A204.1 (cell line): ENCODE measurements around the gene ZNF444.

Experiments
- FAIRE-seq: peaks from 2 replicates; lab custom pipeline; 2012; peaks lifted over from hg19 to GRCh38; lab: Jason Lieb, UNC

Gene ZNF444

DNA sequence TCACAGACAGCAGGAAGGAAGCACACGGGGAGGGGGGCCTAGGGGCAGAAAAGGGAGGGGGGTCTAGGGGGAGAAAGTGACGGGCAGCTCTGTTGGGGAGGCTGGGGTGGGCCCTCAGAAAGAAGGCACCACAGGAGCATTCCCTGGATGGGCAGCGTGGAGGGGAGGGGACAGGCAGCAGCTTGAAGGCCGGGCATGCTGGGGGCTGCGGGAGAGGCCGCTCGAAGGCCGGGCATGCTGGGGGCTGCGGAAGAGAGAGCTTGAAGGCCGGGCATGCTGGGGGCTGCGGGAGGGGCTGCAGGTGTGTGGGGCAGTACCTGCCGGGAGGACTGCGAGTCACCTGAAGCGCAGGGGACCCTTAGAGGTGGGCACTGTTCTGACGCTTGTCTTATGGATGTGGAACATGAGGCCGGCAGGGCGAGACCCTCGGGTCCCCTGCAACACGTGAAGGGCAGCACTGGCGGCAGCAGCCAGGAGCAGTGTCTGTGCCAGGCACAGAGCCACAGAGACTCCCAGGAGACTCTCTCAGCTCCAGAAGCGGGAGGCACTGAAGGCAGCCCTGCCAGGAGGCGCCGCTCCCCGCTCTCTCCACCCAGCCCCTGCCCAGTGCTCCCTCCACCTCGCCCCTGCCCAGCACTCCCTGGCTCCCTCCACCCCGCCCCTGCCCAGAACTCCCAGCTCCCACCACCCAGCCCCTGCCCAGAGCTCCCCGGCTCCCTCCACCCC is 33.3 kb upstream of the ZNF444 start:
- no peak for FAIRE-seq

DNA sequence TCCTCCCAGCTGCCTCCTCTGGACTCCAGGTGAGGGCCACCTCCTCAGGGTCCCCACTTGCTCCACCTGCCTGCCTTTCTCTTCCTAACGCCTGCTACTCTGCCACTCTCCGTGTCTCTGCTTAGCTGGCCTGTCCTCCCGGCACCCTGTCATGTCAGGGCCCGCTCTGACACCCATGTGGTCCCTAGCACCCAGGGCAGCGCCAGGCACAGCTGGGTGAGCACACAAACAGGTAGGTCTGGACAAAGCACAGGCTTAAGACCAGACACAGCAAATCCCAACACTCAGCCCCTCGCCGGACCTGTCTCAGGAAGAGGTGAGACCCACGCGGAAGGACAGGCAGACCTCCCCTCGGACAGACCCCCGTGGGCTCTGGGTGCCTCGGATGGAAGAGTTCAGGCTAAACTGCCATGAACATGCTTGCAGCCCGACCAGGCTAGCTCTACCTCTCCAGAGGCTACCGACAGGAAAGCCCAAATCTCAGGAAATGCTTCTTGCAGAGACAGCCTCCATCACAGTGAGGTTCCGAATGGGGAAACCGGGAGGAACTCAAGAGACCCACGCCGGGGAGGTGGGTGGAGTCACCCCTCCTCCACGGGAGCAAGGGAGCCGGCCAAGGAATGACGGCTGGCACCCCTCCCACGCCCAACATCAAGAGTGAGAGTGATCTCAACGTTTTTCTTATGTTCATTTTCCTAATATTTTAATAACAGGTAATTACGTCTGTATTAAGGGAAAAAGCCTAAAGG is 32.5 kb upstream of the ZNF444 start:
- FAIRE-seq: no peak

DNA sequence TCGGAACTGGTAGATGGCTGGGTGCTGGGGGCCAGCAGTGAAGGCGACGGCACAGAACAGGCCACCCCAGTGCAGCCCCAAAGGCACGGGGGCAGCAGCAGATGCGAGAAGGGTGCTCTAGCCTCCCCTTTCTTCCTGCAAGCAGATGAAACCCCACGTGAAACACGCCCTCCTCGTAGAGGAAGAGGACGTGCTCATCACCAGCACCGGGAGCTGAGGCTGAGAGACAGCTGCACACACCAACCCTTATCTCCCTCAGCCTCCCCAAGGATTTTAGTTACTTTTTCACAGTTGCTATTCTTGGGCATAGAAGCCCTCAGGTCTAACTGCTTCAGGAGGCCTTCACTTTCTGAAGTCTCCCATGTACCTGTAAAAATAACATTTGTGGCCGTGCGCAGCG is 31.9 kb upstream of the ZNF444 start:
- no peak for FAIRE-seq

DNA sequence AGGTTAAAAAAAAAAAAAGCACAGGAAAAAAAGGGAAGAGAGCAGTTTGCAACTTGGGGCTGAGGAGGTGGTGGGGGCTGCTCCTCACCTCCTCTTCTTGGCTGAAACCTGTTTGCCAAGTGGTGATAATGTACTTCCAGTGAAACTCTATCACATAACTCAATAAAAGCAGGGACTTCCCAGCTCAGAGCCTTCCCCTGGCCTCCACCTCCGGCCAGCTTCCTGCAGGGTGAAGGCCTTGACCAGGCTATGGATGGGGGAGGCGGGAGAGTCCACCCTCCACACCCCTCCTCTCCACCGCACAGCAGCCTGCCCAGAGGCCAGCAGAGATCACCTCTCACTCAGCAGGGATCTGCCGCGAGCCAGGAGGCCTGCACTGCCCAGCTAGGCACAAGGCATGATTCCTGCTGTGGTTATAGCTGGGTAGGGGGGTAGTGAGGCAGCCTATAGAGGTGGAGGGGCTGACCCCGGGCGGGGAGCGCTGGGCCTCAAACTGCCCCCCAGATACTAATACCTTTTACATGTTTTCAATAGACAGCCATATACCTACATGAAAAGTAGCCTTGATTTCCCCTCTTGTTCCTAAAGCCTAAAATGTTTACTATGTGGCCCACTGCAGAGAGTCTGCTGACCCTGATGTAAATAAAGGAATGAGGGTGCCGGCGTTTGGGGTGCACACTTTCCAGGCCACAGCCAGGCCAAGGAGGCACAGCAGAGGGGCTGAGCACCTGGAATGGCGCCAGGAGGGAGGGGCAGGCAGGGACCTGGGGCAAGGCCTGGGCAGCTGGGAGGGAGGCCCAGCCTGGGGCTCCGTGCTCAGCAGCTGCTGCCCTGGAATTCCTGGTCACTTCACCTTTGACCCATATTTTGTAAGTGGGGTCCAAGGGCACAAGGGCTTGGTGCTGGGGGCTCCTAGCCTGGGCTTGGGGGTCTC is 30.3 kb upstream of the ZNF444 start:
- FAIRE-seq: no peak

DNA sequence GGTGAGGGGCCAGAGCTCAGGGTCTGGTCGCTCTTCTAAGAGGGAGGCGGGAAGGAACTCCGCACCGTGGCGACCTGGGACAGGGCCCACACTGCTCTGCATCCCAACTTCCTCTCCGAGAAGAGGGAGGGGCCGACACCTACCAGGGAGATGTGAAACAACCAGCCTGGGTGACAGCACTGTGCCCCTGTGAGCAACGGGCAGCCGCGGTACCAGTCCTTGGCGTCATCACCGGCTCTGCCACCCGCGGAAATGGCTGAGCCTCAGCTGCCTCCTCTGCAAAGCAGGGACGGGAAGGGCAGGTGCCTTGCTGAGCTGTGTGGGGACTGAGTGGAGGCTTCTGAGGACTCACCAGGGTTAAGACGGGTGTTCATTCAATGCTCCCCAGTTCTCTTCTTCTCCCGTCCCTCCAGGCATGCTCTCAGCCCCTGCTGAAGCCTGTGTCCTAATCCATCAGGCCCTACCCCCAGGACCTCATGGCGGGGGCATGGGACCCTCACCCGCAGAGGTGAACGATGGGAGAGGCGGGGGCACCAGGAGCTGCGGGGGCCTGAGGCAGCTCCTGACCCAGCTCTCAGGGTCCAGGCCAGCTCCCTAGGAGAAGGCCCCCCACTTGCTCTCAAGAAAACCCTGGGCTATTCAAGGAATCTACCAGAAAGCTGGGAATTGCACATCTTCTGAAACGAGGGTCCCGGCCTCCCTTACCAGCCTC is 29.3 kb upstream of the ZNF444 start:
- no peak for FAIRE-seq

DNA sequence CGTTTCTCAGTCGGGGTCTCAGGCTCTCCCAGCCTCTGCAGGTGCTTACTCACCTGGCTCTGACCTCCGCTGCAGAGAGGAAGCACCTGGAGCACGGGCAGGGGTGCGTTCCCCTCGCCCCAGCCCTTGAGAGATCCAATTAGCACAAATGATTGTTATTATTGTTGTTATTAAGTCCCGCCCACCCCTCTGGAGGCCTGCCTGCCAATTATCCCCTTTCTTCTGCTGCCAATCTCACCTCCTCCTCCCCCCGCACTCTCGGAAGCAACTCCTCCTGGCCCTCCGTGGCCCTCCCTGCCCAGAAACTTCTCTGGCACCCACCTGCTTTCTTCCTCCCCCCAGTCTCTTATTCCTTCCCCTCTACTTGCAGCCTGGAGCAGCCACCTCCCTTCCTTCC is 28.8 kb upstream of the ZNF444 start:
- no peak for FAIRE-seq

DNA sequence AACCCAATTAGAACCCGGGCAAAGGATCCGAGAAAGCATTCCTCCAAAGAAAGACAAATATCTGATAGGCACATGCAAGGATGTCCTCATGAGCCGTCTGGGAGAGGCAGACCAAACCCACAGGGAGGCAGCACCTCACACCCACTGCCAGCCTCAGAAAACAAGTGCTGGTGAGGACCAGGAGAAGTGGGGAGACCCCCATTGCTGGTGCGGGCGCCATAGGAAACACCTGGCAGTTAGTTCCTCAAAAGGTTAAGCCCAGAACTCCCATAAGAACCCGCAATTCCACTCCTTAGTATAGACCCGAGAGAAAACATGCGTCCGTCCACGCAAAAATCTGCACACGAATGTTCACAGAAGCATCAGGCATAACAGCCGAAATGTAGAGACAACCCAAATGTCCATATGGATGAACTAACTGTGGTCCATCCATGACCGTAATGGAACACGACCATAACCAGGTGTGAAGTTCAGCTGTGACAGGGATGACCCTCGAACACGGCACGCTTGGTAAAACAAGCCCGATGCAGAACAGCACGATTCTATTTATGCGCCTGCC is 27.9 kb upstream of the ZNF444 start:
- FAIRE-seq: no peak

DNA sequence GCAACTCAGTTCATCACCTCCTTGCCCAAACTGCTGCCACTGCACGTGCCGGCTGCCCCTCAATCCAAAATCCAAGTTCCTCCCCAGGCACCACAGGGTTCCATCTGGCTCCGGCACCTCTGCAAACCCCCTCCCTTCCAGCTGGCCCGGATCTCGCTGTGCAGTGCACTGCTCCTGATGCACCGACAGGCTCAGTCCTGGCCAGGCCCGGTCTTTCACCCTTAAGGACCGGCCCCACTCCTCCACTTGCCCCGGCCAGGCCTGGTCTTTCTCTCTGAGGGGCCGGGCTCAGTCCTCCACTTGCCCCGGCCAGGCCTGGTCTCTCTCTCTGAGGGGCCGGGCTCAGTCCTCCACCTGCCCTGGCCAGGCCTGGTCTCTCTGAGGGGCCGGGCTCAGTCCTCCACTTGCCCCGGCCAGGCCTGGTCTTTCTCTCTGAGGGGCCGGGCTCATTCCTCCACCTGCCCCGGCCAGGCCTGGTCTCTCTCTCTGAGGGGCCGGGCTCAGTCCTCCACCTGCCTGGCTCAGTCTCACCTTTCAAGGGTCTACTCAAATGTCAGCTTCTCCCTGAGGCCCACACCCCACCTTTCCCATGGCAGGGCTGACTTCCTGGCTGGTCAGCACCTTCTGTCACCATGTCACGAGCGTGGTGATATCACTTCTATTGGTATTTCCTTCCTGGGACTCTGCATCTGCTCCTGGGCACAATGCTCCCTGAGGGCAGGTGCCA is 26.9 kb upstream of the ZNF444 start:
- no peak for FAIRE-seq

DNA sequence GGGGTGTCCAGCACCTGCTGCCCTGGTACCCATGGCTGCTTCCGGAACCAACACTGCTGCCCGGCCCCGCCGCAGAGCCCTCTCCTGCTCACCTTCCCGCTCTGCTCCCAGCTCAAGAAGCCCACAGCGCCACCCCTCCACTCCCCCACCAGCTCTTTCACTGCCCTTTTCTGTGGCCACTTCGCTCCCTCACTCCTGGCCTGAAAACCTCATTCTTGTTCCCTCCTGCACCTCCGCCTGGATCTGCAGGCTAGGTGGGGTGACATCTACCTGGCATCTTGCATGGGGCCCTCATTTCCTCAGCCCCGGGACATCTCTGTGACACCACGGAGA is 26.3 kb upstream of the ZNF444 start:
- FAIRE-seq: no peak

DNA sequence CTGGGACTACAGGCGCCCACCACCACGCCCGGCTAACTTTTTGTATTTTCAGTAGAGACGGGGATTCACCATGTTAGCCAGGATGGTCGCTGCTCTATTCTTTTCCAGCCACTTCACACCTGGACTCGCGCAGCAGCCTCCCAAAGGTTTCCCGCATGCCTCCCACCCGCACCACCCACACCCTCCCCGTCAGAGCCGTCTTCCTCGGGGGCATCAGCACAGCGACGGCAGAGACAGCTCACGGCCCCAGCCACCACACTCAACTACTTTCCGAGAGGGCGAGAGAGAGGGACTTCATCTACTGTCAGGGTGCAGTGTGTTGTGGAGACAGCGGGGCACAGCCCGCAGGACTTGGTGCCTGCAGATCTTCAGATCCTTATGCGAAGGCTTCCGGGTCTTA is 25.6 kb upstream of the ZNF444 start:
- FAIRE-seq: no peak

DNA sequence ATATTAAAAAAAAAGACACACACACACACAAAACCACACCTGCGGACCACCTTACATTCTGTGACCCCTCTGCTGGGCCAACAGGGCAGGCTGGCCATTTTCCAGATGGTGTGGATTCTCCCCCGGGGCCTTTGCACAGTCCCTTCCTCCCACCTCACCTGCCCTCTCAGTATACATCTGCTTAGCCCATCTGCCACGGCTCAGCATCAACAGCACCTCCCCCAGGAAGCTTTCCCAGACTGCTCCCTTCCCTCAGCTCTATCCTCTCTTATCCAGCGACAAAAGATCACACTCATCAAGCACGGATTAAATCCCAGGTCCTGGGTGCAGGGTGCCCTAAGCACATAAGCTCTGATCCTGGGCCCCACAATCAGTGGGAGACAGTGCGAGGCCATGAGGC is 24.5 kb upstream of the ZNF444 start:
- no peak for FAIRE-seq

DNA sequence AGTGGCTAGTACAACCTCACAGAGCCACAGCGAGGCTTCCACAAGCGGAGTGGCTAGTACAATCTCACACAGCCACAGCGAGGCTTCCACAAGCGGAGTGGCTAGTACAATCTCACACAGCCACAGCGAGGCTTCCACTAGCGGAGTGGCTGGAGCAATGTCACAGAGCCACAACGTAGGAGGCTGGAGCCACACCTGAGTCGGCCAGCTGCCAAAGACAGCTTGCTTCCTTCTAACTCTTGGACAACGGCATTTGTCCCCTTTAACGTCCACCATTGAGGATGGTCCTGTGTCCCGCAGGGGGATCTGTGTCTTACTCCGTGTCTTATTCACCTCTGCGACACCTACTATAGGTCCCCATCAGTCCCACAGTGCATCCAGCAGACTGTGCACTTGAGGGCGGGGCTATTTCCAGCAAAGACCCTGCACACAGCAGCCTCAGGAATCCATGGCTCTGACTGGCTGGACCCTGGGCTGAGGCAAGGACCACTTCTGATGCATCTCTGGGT is 23.7 kb upstream of the ZNF444 start:
- no peak for FAIRE-seq

DNA sequence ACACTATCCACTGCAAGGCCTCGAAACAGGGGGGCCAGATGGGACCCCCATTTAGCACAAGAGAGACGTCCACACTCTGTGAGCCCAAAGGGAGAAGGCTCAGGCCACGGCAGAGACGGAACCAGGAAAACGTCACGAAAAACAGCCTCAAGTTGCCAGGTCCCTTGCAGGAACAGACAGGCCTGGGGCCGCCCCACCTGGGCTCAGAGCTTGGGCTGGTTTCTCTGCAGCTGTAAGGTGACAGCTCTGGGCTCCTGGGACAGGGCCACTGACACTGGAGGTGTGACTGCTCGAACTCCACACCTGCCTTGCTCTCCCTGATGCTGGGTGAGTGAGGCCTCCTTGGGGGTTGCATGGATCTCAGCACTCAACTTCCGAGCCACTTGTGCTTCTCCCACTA is 23.2 kb upstream of the ZNF444 start:
- FAIRE-seq: no peak

DNA sequence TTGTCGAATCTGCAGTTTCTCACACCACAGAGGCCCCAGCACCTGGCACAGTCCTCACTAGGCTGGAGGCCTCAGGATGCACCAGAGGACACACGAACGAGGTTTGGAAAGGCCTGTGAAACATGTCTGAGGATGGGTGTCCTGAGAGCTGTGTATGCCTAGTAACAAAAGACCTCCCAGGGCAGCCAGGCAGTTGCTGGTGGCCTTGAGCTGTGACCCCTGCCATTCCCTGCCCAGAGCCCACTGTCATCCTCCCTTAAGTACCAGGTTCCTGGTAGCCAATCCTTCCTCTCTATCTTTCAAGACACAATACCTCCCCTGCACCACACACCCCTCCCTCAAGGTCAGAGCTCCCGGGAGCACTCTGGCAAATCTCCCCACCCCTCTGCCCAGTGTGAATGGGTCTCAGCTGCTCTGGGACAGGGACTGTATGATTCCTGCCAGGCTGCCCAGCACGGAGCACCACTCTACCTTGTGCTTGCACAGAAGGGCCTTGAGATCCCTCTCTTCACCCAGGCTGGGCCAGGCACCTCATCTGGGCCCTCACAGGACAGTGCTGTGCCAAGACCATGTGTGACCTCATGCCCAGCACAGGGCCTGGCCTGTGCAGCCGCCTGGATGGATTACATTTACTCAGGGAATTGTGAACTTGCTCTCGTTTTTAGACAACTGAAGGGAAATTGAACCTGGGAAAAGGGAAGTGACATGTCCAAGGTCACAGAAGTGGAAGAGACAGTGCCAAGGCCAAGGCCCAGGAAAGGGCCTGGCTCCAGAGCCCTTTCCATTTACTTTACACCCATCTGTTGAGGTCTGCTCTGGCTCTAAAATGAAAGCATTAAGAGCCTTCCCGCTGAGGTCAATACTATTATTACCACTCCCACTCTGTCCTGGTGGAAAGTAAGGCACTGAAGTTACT is 22.2 kb upstream of the ZNF444 start:
- no peak for FAIRE-seq

DNA sequence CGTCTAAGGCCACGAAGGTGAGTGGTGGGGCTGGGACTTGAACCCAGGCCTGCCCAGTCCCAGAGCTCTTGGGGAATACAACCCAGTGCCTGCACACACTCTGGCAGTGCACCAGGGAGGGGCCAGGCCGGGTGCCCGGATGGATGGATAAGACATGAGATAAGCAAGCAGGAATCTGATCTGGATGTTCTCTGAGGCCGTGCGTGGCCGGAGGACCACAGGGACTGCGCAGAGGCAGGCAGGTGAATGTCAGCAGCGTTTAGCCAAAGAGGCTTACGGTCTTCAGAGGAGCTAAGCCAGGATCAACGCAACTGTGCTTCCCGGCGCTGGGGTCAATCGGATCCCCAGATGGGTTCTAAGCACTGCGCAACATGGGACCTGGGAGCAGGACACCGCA is 21.5 kb upstream of the ZNF444 start:
- no peak for FAIRE-seq

DNA sequence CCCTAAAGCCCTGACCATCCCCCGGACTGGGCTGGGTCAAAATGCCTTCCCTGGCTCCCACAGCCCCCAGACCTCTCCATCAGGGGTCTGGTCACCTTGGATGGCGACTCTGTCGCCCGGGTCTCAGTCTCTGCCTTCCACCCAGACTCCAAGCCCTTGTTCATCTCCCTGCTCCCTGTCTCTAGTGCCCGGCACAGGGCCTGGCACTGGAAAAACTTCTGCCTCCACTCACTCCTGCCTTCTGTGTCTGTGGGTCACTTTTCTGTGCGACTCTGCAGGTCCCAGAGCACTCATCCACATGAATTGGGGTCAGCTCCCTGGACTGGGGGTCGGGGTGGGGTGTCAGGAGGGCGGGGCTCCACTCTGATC is 21.1 kb upstream of the ZNF444 start:
- FAIRE-seq: no peak

DNA sequence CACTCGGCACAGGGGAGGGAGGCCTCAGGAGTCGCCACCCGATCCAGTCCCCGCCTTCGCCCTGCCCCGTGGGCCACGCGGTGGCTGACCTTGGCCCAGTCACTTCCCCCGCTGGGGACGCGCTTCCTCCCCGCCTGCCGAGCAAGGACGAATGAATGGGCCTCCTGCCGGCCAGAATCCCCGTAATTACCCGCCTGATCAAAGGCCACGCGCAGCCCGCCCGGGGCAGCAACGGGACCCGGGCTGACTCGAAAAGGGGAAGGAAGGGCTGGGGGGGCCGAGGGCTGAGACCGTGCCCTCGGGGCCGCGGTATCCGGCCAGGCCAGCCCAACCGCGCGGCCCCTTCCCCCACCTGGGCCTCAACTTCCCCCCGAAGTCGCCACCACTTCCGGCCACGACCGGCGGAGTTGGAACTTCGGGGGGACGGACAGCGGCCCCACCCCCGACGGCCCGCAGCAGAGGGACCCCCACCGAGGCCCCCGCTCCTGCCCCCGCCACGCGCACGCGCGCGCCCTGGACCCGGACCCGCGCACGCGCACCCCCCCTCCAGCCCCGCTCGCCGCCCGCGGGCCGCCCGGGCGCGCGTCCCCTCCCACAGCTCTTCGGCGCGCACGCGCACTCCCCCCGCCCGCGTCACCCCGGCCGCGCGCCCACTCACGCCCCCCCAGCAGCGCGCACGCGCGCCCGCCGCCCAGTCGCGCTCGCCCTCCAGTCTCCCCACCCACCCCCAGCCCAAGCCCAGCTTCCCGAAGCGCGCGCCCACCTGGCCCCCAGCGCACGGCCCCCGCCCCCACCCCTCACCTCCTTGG is 20.5 kb upstream of the ZNF444 start:
- peak; percentile 93 for FAIRE-seq

DNA sequence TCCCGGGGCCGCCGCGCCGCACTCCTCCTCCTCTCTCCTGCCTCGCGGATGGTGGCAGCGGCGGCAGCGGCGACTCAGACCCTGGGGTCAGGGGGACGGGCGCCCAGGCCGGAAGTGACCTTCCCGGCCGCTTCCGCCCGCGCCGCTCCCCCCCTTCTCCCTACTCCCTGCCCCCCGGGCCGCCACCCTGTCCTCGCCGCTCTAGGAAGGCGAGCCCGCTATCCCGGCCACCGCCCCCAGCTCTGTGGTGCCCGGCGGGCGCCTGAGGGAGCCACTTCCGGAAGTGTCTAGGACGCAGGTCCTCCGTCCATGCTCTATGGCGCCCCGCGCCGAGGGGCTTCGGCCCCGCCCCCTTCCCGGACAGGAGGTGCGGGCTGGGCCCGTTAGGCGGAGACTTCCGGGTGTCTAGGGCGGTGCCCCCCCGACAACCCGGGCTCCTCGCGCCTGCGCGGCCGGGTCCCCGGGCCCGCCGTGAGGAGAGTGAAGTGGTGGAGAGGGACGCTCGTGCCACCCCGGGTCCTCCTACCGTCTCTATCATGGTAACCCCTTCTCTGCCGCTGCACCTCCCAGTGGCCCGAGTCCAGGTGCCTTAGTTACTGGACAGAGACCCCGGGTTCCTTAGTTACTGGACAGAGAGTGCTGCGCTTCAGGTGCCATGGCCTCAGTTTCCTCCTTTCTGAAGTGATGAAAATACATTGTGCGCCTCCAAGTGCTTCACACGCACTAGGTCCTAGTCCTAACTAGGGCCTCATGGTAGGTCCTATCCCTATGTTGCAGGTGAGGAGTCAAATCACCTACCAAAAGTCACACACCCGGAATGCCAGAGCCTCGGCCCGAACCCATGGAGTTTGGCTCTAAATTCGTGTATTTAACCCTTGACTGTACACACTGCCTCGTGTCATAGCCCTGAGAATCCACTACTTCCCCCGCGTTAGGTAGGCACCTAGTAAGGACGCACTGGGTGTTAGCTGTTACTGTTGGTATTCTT is 19.6 kb upstream of the ZNF444 start, which contains the start of gene ZNF787:
Gene ZNF787 (minus strand): TSS at position 116 of the 988 bp plus-strand sequence. CDS start 18,078 bp downstream, outside the sequence.
- peak; percentile 69 for FAIRE-seq
